ENCODE data around the gene DRC7. TPM values are rescaled to one million over a fixed set of nuclear protein-coding genes. Genes with fewer than 3 reads are reported as not detected.
A peak's percentile ranks its signal among the peaks of the same experiment; 100 is the strongest.

Gene DRC7
- total and polyA plus RNA-seq, 2 donors from 2014 or later: 1.8 to 3.2 TPM

DNA sequence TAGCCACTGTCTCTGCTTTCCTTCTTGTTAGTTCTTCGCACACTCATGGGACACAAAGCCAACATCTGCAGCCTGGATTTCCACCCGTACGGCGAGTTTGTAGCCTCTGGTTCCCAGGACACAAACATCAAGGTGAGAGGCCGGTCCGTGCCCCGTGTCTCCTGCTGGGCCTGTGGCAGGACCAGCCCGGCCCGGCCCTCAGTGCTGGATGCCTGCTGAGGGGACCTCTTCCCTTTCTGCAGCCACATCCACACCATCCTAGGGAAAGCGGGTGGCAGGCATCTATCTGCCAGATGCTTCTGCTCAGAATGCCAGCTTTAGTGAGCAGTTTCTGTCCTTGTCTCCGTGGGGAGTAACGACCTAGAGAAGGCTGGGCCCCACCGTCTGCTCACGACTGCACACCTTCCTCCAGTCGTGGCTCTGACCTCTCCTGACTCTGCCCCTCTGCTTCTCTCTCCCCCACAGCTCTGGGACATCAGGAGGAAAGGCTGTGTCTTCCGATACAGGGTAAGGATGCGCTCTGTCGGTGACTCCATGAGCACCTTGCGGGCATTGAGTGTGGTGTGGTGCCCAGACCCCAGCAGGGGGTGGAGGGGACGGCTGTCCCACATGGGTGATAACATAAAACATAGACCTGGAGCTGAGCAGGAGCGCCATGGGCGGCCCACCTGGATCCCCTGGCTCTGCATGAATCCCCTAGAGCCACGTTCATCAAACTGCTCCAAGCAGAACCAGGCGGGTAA, 56.4 kb downstream of the DRC7 start:
- Histone ChIP-seq H3K4me1 (ENCODE audit: control insufficient read depth in 2 of 3, insufficient read depth in 2 of 3, low read depth in 1 of 3, low read length in 3 of 3) (no peaks in the 10 kb centered on the region), H3K27me3 (ENCODE audit: control insufficient read depth, insufficient read depth, low read length) (no peaks in the 10 kb centered on the region), H3K4me3 (ENCODE audit: low read length in 3 of 3) (no peak overlapping the region), H3K36me3 (ENCODE audit: control insufficient read depth in 2 of 3, insufficient read depth in 3 of 3, low read length in 3 of 3) (no peaks in the 10 kb centered on the region), H3K9me3 (ENCODE audit: control insufficient read depth in 2 of 3, insufficient read depth in 1 of 3, low read length in 3 of 3) (no peaks in the 10 kb centered on the region), H3K27ac (ENCODE audit: low read depth in 2 of 2, low read length in 2 of 2) (no peak overlapping the region), H3K9ac (ENCODE audit: low read length in 3 of 3) (no peak overlapping the region)
- intact Hi-C loops (cut with DNase I): no loop called here
- DNase-seq: peak in 1 of 5 donors; percentile 66
- TF ChIP-seq, protein P1, sequence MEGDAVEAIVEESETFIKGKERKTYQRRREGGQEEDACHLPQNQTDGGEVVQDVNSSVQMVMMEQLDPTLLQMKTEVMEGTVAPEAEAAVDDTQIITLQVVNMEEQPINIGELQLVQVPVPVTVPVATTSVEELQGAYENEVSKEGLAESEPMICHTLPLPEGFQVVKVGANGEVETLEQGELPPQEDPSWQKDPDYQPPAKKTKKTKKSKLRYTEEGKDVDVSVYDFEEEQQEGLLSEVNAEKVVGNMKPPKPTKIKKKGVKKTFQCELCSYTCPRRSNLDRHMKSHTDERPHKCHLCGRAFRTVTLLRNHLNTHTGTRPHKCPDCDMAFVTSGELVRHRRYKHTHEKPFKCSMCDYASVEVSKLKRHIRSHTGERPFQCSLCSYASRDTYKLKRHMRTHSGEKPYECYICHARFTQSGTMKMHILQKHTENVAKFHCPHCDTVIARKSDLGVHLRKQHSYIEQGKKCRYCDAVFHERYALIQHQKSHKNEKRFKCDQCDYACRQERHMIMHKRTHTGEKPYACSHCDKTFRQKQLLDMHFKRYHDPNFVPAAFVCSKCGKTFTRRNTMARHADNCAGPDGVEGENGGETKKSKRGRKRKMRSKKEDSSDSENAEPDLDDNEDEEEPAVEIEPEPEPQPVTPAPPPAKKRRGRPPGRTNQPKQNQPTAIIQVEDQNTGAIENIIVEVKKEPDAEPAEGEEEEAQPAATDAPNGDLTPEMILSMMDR (IDR thresholded peaks at IDR 0.05; ENCODE audit: borderline replicate concordance, extremely low read depth, insufficient read depth): no peak
- FAIRE-seq: no peak

DNA sequence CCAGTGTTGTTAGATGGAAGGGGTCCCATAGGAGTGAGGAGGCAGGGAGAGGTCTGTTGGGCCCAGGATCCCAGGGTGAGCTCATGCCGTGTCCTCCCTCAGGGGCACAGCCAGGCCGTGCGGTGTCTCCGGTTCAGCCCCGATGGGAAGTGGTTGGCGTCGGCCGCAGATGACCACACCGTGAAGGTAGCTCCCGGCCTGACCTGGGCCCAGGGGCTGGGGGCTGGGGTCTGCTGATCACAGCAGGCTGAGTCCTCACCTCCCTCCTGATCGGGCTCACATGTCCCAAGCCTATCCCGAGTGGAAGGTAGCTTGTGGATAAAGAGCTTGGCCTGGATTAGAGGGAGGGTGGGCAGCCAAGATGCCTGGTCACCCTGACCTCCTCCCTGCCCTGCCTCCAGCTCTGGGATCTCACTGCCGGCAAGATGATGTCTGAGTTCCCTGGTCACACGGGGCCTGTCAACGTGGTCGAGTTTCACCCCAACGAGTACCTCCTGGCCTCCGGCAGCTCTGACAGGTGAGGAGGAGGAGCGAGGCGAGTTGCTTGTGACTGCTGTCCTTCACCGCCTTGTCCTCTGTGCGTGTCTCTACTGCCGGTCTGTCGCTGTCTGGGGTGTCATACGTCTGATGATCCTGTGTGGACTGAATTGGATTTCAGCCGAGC, 57.1 kb downstream of the DRC7 start:
- no peak overlapping the region for H3K4me3 ChIP-seq (ENCODE audit: low read length in 3 of 3)
- H3K9ac ChIP-seq (ENCODE audit: low read length in 3 of 3): no peak overlapping the region
- TF ChIP-seq, protein P1 (IDR thresholded peaks at IDR 0.05; ENCODE audit: borderline replicate concordance, extremely low read depth, insufficient read depth): no peak
- no peaks in the 10 kb centered on the region for H3K27me3 ChIP-seq (ENCODE audit: control insufficient read depth, insufficient read depth, low read length)
- no peaks in the 10 kb centered on the region for H3K9me3 ChIP-seq (ENCODE audit: control insufficient read depth in 2 of 3, insufficient read depth in 1 of 3, low read length in 3 of 3)
- intact Hi-C loops (cut with DNase I): no loop called here
- H3K36me3 ChIP-seq (ENCODE audit: control insufficient read depth in 2 of 3, insufficient read depth in 3 of 3, low read length in 3 of 3): no peaks in the 10 kb centered on the region
- no peak overlapping the region for H3K27ac ChIP-seq (ENCODE audit: low read depth in 2 of 2, low read length in 2 of 2)
- DNase-seq (peak in 1 of 5 donors; percentile 71), FAIRE-seq (no peak)
- no peaks in the 10 kb centered on the region for H3K4me1 ChIP-seq (ENCODE audit: control insufficient read depth in 2 of 3, insufficient read depth in 2 of 3, low read depth in 1 of 3, low read length in 3 of 3)

DNA sequence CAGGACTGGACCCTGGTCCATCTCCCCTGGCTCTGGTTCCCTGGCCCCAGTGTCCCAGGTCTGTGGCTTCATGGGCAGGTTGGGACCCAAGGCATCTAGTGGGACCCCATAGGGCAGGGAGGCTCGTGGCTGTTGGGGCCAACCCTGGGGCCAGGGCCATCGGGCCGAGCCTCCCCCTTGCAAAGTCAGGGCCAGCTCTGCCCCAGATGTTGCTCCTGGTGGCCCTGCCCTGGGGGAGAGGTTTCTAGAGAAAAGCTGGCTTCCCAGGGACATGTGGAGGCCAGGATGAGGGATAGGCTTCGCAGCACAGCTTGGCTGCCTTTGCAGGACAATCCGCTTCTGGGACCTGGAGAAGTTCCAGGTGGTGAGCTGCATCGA, 57.6 kb downstream of the DRC7 start:
- H3K9ac ChIP-seq (ENCODE audit: low read length in 3 of 3): no peak overlapping the region
- no peaks in the 10 kb centered on the region for H3K36me3 ChIP-seq (ENCODE audit: control insufficient read depth in 2 of 3, insufficient read depth in 3 of 3, low read length in 3 of 3)
- intact Hi-C loops (cut with DNase I): no loop called here
- FAIRE-seq (no peak), DNase-seq (peak in 1 of 5 donors; percentile 67)
- no peak overlapping the region for H3K4me3 ChIP-seq (ENCODE audit: low read length in 3 of 3)
- no peaks in the 10 kb centered on the region for H3K9me3 ChIP-seq (ENCODE audit: control insufficient read depth in 2 of 3, insufficient read depth in 1 of 3, low read length in 3 of 3)
- no peaks in the 10 kb centered on the region for H3K4me1 ChIP-seq (ENCODE audit: control insufficient read depth in 2 of 3, insufficient read depth in 2 of 3, low read depth in 1 of 3, low read length in 3 of 3)
- H3K27ac ChIP-seq (ENCODE audit: low read depth in 2 of 2, low read length in 2 of 2): no peak overlapping the region
- TF ChIP-seq, protein P1 (IDR thresholded peaks at IDR 0.05; ENCODE audit: borderline replicate concordance, extremely low read depth, insufficient read depth): no peak
- H3K27me3 ChIP-seq (ENCODE audit: control insufficient read depth, insufficient read depth, low read length): no peaks in the 10 kb centered on the region

Measured in kidney (tissue), 14 donors.